ENCODE data around the gene SCNN1A. TPM values are rescaled to one million over a fixed set of nuclear protein-coding genes. Genes with fewer than 3 reads are reported as not detected.

Gene SCNN1A
- total and polyA plus RNA-seq, 2 of the 13 experiments (the other 11 are each of a cell fraction or from before 2014, with no cell fraction given) = 1.5 to 14.6 TPM

- TF ChIP-seq PREB (CRISPR knock-in tag; IDR thresholded peaks at IDR 0.05) (no peak), XRCC5 (optimal IDR thresholded peaks at IDR 0.05; ENCODE audit: low read length) (no peak), ZNF124 (CRISPR knock-in tag; IDR thresholded peaks at IDR 0.05) (no peak), ZNF747 (CRISPR knock-in tag; IDR thresholded peaks at IDR 0.05; ENCODE audit: borderline replicate concordance) (no peak), ZEB1 (IDR thresholded peaks at IDR 0.05; ENCODE audit: insufficient replicate concordance, low read depth) (no peak), AHR (CRISPR knock-in tag; IDR thresholded peaks at IDR 0.05) (no peak), MTF2 (CRISPR knock-in tag; IDR thresholded peaks at IDR 0.05; ENCODE audit: borderline replicate concordance) (no peak), FOXA3 (CRISPR knock-in tag; IDR thresholded peaks at IDR 0.05) (no peak), PTBP1 (IDR thresholded peaks at IDR 0.05; ENCODE audit: low read depth, low read length, poor library complexity, severe bottlenecking) (no peak), NR2F1 (CRISPR knock-in tag; IDR thresholded peaks at IDR 0.05) (peak; percentile 74 to 75), RFXAP (CRISPR knock-in tag; IDR thresholded peaks at IDR 0.05; ENCODE audit: borderline replicate concordance) (no peak), ZNF737 (CRISPR knock-in tag; IDR thresholded peaks at IDR 0.05; ENCODE audit: borderline replicate concordance) (no peak), MED1 (CRISPR knock-in tag; IDR thresholded peaks at IDR 0.05) (peak; percentile 14; the same call in 1 of the 2 replicates), ZNF160 (CRISPR knock-in tag; IDR thresholded peaks at IDR 0.05) (no peak), ZSCAN9 (CRISPR knock-in tag; IDR thresholded peaks at IDR 0.05; ENCODE audit: borderline replicate concordance) (no peak), ZNF232 (CRISPR knock-in tag; IDR thresholded peaks at IDR 0.05; ENCODE audit: borderline replicate concordance) (no peak), PRDM15 (CRISPR knock-in tag; IDR thresholded peaks at IDR 0.05) (no peak), ZNF121 (CRISPR knock-in tag; IDR thresholded peaks at IDR 0.05) (no peak), ZNF704 (CRISPR knock-in tag; IDR thresholded peaks at IDR 0.05; ENCODE audit: borderline replicate concordance) (no peak), ZNF556 (CRISPR knock-in tag; IDR thresholded peaks at IDR 0.05; ENCODE audit: borderline replicate concordance) (no peak), NFKB2 (CRISPR knock-in tag; IDR thresholded peaks at IDR 0.05; ENCODE audit: borderline replicate concordance) (no peak), RNF2 (conservative IDR thresholded peaks at IDR 0.05; ENCODE audit: low read depth) (no peak), HIVEP1 (CRISPR knock-in tag; IDR thresholded peaks at IDR 0.05) (no peak), ZNF790 (CRISPR knock-in tag; IDR thresholded peaks at IDR 0.05; ENCODE audit: borderline replicate concordance) (no peak)
These were observed 5.3 kb downstream of the SCNN1A start (continued) for GRCh38 chr12:6369916-6370575.

Measured in HepG2 (cell line).